Endothelial cell of umbilical vein (primary cell): ENCODE data around the gene EML6. TPM values are rescaled to one million over a fixed set of nuclear protein-coding genes. Genes with fewer than 3 reads are reported as not detected.

ENCODE experiments used
- BruUV-seq: library from RNA; stranded (reverse); fragments of 400-500 nt; replicated peaks from 2 replicates; lab custom pipeline; 2021; lab: Mats Ljungman, UMichigan
- CTCF ChIA-PET: fragments of 300-600, 350-600 bp; sonication (Branson Sonifier 250); formaldehyde crosslinking; loops from one replicate; lab custom pipeline; 2021; ENCODE audit warnings: antibody characterized with exemption, inconsistent platforms; lab: Charles Lee
- POLR2A ChIA-PET: fragments of 300-600, 350-600 bp; sonication (Branson Sonifier 250); formaldehyde crosslinking; loops from one replicate; lab custom pipeline; 2021; ENCODE audit warnings: antibody characterized with exemption, inconsistent platforms; lab: Charles Lee
- DNase-seq: peaks from one replicate; pipeline ENCODE4 v3.0.0-alpha.2; 2011; ENCODE audit warnings: low read depth, low spot score
- FAIRE-seq: peaks from 2 replicates; lab custom pipeline; 2011; peaks lifted over from hg19 to GRCh38; lab: Jason Lieb, UNC
- H2AFZ ChIP-seq: 2 replicates; pipeline ENCODE4 v1.6.0; 2012; ENCODE audit warnings: low read depth, low read length, control low read depth, inconsistent platforms
- H3K27ac ChIP-seq: 2 replicates; pipeline ENCODE4 v1.5.1; 2011; ENCODE audit warnings: low read depth, mild to moderate bottlenecking, control low read depth, low read length, moderate library complexity; ENCODE audit not compliant: insufficient read depth
- H3K27me3 ChIP-seq, 2 experiments: 2 replicates each; pipeline versions ENCODE4 v1.6.0 to v1.6.1; 2011; ENCODE audit warnings: low read length in 2 of 2, mixed read lengths in 1 of 2; ENCODE audit not compliant: control insufficient read depth in 2 of 2, insufficient read depth in 2 of 2
- H3K36me3 ChIP-seq, 2 experiments: 2 replicates in 1 of 2; 3 replicates in 1 of 2; pipeline ENCODE4 v1.5.1; 2011; ENCODE audit warnings: low read length in 2 of 2, mild to moderate bottlenecking in 1 of 2, moderate library complexity in 1 of 2; ENCODE audit not compliant: control insufficient read depth in 2 of 2, insufficient read depth in 2 of 2; ENCODE audit errors: extremely low read depth in 1 of 2
- H3K4me1 ChIP-seq: 3 replicates; pipeline ENCODE4 v1.5.1; 2011; ENCODE audit warnings: mild to moderate bottlenecking, low read length; ENCODE audit not compliant: control insufficient read depth, insufficient read depth; ENCODE audit errors: extremely low read depth
- H3K4me2 ChIP-seq: 2 replicates; pipeline ENCODE4 v1.6.1; 2011; ENCODE audit warnings: low read length, control low read depth, mixed read lengths; ENCODE audit not compliant: insufficient read depth
- H3K4me3 ChIP-seq, 3 experiments: fragments of 200-600 bp in 1 of 3; sonication (generic), shearing (Covaris generic) in 1 of 3; replicated peaks in 1 of 3; 2 replicates each; pipeline ENCODE4 v1.5.1; 2011 to 2016; ENCODE audit warnings: control low read depth in 3 of 3, low read length in 3 of 3, mild to moderate bottlenecking in 2 of 3, inconsistent platforms in 1 of 3, low read depth in 1 of 3, moderate library complexity in 1 of 3; ENCODE audit not compliant: insufficient read depth in 1 of 3
- H3K79me2 ChIP-seq: 2 replicates; pipeline ENCODE4 v1.6.0; 2012; ENCODE audit warnings: low read length, inconsistent platforms; ENCODE audit not compliant: control insufficient read depth, insufficient read depth
- H3K9ac ChIP-seq: replicated peaks from 2 replicates; pipeline ENCODE3; 2011; ENCODE audit warnings: low read length, control low read depth; ENCODE audit not compliant: insufficient read depth; ENCODE audit errors: extremely low read depth
- H3K9me1 ChIP-seq: replicated peaks from 3 replicates; pipeline ENCODE4 v1.6.0; 2011; ENCODE audit warnings: mild to moderate bottlenecking, low read length; ENCODE audit not compliant: control insufficient read depth, insufficient read depth; ENCODE audit errors: extremely low read depth
- H3K9me3 ChIP-seq: replicated peaks from 2 replicates; pipeline ENCODE4 v1.5.1; 2012; ENCODE audit warnings: low read length, inconsistent platforms; ENCODE audit not compliant: control insufficient read depth, insufficient read depth
- H4K20me1 ChIP-seq: replicated peaks from 2 replicates; pipeline ENCODE3; 2011; ENCODE audit warnings: mild to moderate bottlenecking, low read length; ENCODE audit not compliant: control insufficient read depth, insufficient read depth; ENCODE audit errors: extremely low read depth
- CTCF ChIP-seq, 2 donors: IDR thresholded peaks; 1 replicate in 1 of 2; 2 replicates in 1 of 2; pipeline ENCODE4 v1.5.1; 2011; ENCODE audit warnings: low read length in 2 of 2, mild to moderate bottlenecking in 2 of 2, moderate library complexity in 2 of 2, control low read depth in 1 of 2, inconsistent platforms in 1 of 2, low read depth in 1 of 2; ENCODE audit not compliant: insufficient read depth in 1 of 2; ENCODE audit errors: extremely low read depth in 1 of 2
- EZH2 ChIP-seq: IDR thresholded peaks from 2 replicates; pipeline ENCODE4 v1.6.1; 2012; ENCODE audit warnings: borderline replicate concordance, low read depth, mild to moderate bottlenecking, moderate library complexity, low read length, inconsistent platforms; ENCODE audit not compliant: severe bottlenecking
- FOS ChIP-seq: IDR thresholded peaks from 2 replicates; pipeline ENCODE4 v1.6.1; 2011; ENCODE audit warnings: mild to moderate bottlenecking, low read length, moderate library complexity, borderline replicate concordance; ENCODE audit not compliant: insufficient read depth
- GATA2 ChIP-seq: IDR thresholded peaks from 2 replicates; pipeline ENCODE4 v1.7.0; 2011; ENCODE audit warnings: low read depth, mild to moderate bottlenecking, moderate library complexity, mixed read lengths, low read length; ENCODE audit not compliant: insufficient read length, insufficient read depth
- JUN ChIP-seq: IDR thresholded peaks from 2 replicates; pipeline ENCODE4 v1.6.1; 2011; ENCODE audit warnings: borderline replicate concordance, low read depth; ENCODE audit not compliant: insufficient read length, insufficient read depth
- MAX ChIP-seq: IDR thresholded peaks from 2 replicates; pipeline ENCODE4 v1.6.1; 2011; ENCODE audit not compliant: insufficient read depth, insufficient read length
- MYC ChIP-seq: IDR thresholded peaks from one replicate; pipeline ENCODE4 v1.6.1; 2011; ENCODE audit warnings: mild to moderate bottlenecking, low read depth, low read length
- POLR2A ChIP-seq: IDR thresholded peaks from 2 replicates; pipeline ENCODE4 v1.6.1; 2012; ENCODE audit warnings: low read depth, mild to moderate bottlenecking, control low read depth, low read length
- POLR2AphosphoS5 ChIP-seq: IDR thresholded peaks from 2 replicates; pipeline ENCODE4 v1.6.1; 2012; ENCODE audit warnings: low read depth, mild to moderate bottlenecking, control low read depth, low read length, moderate library complexity; ENCODE audit not compliant: insufficient read depth
- dilution Hi-C: fragments of 300-500 bp; cut with MboI; formaldehyde crosslinking; loops from one replicate; pipeline ENCODE4 v1.15.0; 2019; ENCODE audit warnings: low sequenced_read_pairs; ENCODE audit not compliant: extremely low pct_ligation_motif_present
- intact Hi-C: fragments of 100-400 bp; cut with micrococcal nuclease; formaldehyde crosslinking; loops from one replicate; pipeline ENCODE4 v1.10.0; 2022
- polyA plus RNA-seq, 4 experiments: library from polyadenylated mRNA; depleted of rRNA in 3 of 4; stranded (reverse) in 3 of 4; unstranded in 1 of 4; fragments of >200 nt; gene quantifications; 2 replicates each; pipeline versions ENCODE4 v1.2.1 to v1.2.3, GENCODE V29; 2011 to 2012; ENCODE audit warnings: missing spikeins in 1 of 4
- total RNA-seq: library from RNA; stranded (reverse); gene quantifications from 2 replicates; pipeline ENCODE4 v1.2.3, GENCODE V29; 2021

The EML6 gene
- total and polyA plus RNA-seq, 2 donors (not counting 3 experiments of a cell fraction or from before 2014, with no cell fraction given), result 0.79 to 2.1 TPM

- no peak overlapping the region for H3K9ac ChIP-seq
- no TSS peak for BruUV-seq
- H3K9me3 ChIP-seq, result no peaks in the 10 kb centered on the region
- no peak for TF ChIP-seq EZH2
- H2AFZ ChIP-seq, result no peak overlapping the region
- intact Hi-C loops, result no loop called here
- no peak for FAIRE-seq
- no peaks in the 10 kb centered on the region for H3K27me3 ChIP-seq
- dilution Hi-C loops, result no loop called here
- peaks cover 10% of the 10 kb centered on the region for H3K4me1 ChIP-seq
- no peak overlapping the region for H3K4me3 ChIP-seq
- H3K79me2 ChIP-seq, result no peaks in the 10 kb centered on the region
- H3K27ac ChIP-seq, result no peak overlapping the region
- H3K9me1 ChIP-seq, result no peaks in the 10 kb centered on the region
- no peak overlapping the region for H3K4me2 ChIP-seq
- no peaks in the 10 kb centered on the region for H4K20me1 ChIP-seq
- CTCF ChIA-PET, result interaction anchor here (1.0 to 1.3 kb wide), 2 partner anchors 15 to 56 kb away, joined by 3 to 4 read pairs; no protein-coding TSS in a partner anchor
- H3K36me3 ChIP-seq, result no peaks in the 10 kb centered on the region
- POLR2A ChIA-PET, result no interaction called here
- no peak for DNase-seq
Measured at GRCh38 chr2:54956111-54956627, 232.7 kb downstream of the EML6 start.

DNA sequence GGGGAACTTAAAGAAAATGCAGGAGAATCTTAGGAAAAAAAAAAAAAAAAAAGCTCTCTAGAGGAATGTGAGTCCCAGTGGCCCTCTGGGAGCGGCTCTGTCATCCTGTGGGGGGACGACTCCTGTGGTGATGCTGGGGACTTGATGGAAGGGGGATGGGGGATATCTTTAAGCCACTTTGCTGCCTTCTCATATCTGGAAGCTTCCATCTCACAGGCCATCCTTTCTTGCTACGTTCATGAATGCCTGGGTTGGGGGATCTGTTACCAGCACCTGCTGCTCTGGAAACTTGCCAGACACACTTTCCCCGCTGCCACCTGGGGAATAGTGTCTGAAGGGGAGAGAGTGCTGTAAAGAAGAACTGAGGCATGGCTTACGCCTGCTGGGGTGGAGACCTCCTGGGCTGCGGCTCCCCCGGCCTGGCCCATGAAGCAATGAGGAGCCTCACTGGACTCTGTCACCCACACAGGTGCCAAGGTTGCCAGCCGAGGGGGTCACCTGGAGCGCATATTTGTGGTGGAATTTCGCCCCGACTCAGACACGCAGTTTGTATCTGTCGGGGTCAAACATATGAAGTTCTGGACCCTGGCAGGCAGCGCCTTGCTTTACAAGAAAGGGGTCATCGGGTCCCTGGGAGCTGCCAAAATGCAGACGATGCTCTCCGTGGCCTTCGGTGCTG is 234.0 kb downstream of the EML6 start:
- DNase-seq, result no peak
- intact Hi-C loops (no loop called here), dilution Hi-C loops (no loop called here)
- Histone ChIP-seq H3K4me3 (no peak overlapping the region), H3K79me2 (no peaks in the 10 kb centered on the region), H3K27ac (no peak overlapping the region), H2AFZ (no peak overlapping the region), H3K4me1 (peaks cover 10% of the 10 kb centered on the region), H4K20me1 (no peaks in the 10 kb centered on the region), H3K27me3 (no peaks in the 10 kb centered on the region), H3K36me3 (no peaks in the 10 kb centered on the region), H3K4me2 (no peak overlapping the region), H3K9me3 (no peaks in the 10 kb centered on the region), H3K9ac (no peak overlapping the region), H3K9me1 (no peaks in the 10 kb centered on the region)
- ChIA-PET POLR2A (no interaction called here), CTCF (interaction anchor here (1.0 kb wide), 1 partner anchor 16 kb away, joined by 3 read pairs; no protein-coding TSS in a partner anchor)
- TF ChIP-seq JUN, result no peak
- TF ChIP-seq CTCF (IDR thresholded peaks at IDR 0.05; ENCODE audit: extremely low read depth in 1 of 2, insufficient read depth in 1 of 2, low read depth in 1 of 2, low read length in 2 of 2), result no peak
- no peak for TF ChIP-seq MYC
- no peak for TF ChIP-seq MAX
- TF ChIP-seq POLR2AphosphoS5, result no peak
- no peak for TF ChIP-seq FOS
- no peak for TF ChIP-seq GATA2
- TF ChIP-seq EZH2, result no peak
- no peak for TF ChIP-seq POLR2A
- FAIRE-seq, result no peak
- no TSS peak for BruUV-seq
